Stimulated activated CD8-positive, alpha-beta memory T cell treated with anti-CD3 and anti-CD28 coated beads, Interleukin-12 subunit alpha, Interleukin-12 subunit beta, amount 100 ng/mL, for 4 hours (primary cell): ENCODE results near the gene MC1R.
"Not testable (repeated sequence)": the region's sequence is repeated elsewhere in the genome, so short reads cannot be mapped to it uniquely, and the experiment has no call there.

ENCODE experiments used
- DNase-seq: peaks from one replicate; pipeline ENCODE4 v3.0.0-alpha.2; 2020; ENCODE audit warnings: low read depth

The MC1R gene

DNA sequence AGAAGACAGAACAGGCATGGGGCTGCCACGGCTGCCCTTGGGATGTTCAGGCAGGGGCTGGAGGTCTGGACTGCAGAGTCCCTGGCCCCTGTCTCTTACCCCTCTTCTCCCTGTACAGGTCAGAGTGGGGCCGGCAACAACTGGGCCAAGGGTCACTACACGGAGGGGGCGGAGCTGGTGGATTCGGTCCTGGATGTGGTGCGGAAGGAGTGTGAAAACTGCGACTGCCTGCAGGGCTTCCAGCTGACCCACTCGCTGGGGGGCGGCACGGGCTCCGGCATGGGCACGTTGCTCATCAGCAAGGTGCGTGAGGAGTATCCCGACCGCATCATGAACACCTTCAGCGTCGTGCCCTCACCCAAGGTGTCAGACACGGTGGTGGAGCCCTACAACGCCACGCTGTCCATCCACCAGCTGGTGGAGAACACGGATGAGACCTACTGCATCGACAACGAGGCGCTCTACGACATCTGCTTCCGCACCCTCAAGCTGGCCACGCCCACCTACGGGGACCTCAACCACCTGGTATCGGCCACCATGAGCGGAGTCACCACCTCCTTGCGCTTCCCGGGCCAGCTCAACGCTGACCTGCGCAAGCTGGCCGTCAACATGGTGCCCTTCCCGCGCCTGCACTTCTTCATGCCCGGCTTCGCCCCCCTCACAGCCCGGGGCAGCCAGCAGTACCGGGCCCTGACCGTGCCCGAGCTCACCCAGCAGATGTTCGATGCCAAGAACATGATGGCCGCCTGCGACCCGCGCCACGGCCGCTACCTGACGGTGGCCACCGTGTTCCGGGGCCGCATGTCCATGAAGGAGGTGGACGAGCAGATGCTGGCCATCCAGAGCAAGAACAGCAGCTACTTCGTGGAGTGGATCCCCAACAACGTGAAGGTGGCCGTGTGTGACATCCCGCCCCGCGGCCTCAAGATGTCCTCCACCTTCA is 16.2 kb downstream of the MC1R start:
- no peak for DNase-seq

DNA sequence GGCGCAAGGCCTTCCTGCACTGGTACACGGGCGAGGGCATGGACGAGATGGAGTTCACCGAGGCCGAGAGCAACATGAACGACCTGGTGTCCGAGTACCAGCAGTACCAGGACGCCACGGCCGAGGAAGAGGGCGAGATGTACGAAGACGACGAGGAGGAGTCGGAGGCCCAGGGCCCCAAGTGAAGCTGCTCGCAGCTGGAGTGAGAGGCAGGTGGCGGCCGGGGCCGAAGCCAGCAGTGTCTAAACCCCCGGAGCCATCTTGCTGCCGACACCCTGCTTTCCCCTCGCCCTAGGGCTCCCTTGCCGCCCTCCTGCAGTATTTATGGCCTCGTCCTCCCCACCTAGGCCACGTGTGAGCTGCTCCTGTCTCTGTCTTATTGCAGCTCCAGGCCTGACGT is 17.0 kb downstream of the MC1R start:
- DNase-seq = not testable (repeated sequence)

DNA sequence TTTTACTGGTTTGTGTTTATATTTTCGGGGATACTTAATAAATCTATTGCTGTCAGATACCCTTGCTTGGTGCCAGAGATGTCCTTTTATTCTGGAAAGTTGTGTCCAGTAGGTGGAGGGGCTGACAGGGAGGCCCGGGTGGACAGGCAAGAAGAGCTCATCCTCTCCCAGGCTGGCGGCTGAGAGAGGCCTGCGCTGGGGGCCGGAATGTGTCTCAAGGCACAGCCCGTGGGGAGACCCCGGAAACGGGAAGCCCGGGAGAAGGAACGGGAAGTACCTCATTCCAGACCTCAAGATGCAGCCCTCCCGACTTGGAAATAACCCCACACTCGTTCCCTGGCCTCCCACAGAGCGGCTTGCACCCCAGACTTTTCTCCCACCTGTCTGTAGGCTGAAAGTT is 17.4 kb downstream of the MC1R start:
- no peak for DNase-seq

DNA sequence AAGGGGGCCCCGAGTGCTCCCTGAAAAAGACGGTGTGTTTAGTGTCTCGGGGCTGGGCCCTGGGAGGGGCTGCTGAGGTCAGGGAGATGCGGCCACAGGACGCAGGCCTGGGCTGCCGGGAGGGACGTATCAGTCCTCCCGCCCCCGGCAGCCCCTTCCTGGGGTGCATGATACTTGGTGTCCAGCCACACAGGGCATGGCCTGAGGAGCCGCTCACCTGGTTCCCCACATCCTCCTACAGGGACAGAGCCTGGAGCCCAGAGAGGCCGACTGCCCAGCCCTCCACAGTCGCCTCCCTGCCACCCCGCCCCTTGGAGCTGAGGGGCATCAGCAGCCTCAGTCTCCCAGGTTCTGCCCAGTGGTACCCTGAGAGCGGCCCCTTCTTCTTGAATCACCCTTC is 17.8 kb downstream of the MC1R start:
- DNase-seq = no peak

DNA sequence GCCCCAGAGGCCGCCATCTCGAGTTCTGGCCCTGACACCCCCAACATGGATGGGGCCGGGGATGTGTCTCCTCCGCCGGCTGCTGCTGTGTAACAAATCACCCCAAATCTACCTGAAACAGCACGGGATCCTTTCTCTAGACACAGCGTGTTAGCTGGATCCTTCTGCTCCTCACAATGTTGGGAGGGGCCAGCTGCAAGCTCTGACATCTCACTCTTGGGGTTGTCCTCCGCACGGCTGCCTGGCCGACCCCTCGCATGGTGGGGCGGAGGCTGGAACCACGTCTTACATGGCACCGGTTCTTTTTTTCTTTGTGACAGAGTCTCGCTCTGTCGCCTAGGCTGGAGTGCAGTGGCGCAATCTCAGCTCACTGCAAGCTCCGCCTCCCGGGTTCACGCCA is 18.3 kb downstream of the MC1R start:
- DNase-seq = no peak

DNA sequence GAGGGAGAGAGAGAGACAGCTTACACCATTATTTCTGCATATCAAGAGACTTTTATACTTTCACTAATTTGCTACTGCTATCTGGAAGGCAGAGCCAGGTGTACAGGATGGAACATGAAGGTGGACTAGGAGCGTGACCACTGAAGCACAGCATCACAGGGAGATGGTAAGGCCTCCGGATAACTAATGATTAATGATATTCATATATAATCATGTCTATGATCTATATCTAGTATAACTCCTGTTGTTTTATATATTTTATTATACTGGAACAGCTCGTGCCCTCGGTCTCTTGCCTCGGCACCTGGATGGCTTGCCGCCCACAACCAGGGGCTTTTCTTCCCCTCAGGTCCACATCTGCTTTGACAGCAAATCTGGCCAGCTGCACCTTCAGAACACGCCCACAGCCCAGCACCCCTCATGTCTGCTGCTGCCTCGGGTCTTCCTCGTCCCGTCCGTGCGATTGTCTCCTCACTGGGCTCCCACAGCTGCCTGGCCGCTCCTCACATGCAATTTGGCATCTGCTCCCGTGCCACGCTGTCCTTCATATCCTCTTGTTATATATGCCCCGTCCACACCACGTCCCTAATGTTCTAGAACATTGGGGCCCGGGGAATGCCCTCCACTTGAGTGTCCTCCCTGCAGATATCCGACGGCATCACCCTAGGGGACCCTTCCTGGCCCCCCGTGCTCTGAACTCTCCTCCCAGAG is 19.7 kb downstream of the MC1R start:
- no peak for DNase-seq

DNA sequence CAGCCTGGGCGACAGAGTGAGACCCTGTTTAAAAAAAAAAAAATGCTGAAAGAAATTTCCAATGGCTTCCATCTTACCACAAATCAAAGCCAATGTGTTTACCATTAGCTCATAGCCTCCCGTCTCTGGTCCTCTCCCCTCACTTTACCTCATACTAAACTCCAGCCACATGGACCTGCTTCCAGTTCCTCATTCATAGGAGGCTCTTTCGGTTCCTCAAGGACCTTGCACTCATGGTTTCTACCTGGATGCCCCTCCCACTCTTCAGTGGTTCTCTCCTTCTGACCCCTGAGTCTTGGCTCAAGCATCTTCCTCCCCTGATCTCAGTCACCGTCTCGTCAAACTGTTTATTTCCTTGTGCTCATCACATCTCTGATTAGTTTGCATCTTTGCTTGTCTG is 26.1 kb downstream of the MC1R start:
- no peak for DNase-seq

DNA sequence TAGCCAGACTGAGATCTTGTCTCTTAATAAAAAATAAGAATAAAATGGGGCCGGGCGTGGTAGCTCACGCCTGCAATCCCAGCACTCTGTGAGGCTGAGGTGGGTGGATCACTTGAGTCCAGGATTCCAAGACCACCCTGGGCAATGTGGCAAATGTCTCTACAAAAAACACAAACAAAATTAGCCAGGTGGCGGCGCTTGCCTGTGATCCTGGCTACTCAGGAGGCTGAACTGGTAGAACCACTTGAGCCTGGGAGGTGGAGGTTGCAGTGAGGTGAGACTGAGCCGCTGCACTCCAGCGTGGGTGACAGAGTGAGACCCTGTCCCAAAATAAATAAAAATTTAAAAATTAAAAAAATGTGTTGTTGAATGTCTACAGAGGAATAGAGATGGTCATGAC is 27.0 kb downstream of the MC1R start:
- DNase-seq = no peak

DNA sequence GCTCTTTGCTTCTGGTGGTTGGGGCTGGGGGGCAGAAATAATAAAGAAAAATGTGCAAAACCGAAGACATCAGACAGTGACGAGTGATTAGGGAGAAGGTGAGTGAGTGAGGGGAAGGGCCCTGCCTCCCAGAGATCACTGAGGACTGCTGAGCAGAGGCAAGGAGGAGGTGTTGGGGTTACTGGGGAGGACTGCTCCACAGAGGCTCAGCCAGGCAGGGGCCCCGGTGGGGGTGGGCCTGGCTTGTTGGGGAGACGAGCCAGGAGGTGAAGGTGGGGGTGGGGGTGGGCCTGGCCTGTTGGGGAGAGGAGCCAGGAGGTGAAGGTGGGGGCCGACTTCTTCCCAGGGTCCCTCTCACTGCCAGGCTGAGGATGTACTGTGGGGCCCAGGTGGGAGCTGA is 27.9 kb downstream of the MC1R start:
- no peak for DNase-seq

DNA sequence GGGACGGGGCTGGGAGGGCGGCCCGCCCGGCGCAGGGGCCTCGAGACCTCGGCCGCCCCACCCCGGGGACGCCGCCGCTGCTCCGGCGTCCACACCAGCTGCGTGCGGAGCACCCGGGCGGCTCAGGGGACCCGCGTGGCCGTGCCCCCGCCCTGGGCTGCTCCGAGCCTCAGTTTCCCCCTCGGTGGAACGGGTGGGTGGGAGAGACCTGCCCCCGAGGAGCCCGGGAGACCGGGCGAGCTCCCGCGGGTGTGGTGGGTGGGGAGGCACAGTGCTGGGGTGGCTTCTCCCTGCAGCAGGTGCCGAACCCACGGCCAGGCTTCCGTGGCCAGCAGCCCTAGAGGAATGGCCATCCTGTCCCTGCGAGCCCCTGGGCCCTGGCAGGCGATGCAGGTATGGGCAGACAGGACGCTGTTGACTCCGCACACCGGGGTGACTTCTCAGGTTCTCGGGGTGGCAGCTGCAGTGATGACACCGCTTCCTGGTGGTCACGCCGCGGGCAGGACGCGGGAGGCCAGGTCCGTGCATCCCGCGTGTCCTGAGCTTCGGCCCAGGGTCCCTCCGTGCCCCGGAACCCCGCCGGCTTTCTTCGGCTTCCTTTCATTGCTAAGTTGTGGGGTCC is 30.6 kb downstream of the MC1R start:
- no peak for DNase-seq

DNA sequence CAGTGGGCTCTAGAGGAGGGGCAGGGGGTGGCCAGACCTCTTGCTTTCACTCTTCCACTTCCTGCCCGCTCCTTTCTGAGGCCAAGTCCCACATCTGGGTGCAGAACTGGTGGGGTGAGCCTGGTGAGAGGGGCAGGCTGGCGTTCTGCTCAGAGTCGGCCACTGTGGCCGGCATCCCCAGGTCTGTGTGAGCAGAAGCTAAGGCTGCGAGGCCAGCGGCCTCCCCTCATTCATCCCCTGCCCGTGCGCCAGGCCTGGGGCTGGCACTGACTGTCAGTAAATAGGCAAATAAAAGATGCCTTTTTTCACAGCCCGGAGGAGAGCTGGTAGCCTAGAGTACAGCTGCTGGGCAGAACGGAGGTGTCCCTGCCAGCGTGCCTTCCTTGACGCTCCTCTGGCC is 31.1 kb downstream of the MC1R start:
- no peak for DNase-seq

DNA sequence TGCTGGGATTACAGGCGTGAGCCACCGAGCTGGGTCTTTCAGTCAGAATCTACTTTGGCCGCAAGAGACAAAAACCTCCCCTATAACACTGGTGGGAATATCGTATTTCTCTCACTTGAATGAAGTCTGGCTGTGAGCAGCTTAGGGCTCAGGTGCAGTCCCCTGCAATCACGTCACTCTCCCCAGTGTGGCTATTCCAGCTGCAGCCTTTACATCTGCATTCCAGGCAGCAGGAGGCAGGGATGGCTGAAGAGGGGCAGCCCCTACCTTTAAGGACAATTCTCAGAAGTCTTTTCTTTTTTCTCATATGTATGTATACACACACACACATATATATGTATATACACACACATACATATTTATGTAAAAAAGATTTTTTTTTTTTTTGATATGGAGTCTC is 32.8 kb downstream of the MC1R start:
- no peak for DNase-seq

DNA sequence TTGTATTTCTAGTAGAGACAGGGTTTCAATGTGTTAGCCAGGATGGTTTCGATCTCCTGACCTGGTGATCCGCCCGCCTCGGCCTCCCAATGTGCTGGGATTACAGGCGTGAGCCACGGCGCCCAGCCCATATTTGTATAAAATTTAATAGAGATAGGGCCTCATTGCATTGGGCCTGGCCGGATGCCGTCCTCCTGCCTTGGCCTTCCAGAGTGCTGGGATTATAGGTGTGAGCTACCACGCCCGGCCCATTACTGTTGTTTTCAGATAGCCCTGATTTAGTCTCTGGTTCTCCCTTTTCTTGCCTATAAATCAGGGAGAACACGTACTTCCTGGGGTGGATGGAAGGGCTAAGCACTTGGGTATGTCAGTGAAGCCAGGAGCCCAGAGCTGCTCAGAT is 33.4 kb downstream of the MC1R start:
- no peak for DNase-seq

DNA sequence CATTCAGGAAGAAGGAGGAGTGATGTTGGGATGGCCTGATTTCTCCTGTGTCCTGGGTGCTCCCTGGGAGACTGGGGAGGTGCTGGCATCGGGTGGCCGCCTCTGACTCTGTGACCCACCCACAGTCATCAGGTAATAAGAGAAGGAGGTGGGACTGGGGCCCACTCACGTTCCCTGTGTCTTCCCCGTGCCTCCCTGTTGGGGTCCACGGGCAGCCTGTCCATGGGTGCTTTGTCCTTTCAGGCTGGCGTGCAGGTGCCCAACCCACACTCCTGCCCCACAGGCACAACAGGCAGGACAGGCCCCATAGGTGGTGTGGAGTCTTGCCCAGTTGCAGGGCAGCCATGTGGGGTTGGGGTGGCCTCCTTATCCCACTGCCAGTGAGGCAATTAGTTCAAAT is 33.9 kb downstream of the MC1R start:
- no peak for DNase-seq

DNA sequence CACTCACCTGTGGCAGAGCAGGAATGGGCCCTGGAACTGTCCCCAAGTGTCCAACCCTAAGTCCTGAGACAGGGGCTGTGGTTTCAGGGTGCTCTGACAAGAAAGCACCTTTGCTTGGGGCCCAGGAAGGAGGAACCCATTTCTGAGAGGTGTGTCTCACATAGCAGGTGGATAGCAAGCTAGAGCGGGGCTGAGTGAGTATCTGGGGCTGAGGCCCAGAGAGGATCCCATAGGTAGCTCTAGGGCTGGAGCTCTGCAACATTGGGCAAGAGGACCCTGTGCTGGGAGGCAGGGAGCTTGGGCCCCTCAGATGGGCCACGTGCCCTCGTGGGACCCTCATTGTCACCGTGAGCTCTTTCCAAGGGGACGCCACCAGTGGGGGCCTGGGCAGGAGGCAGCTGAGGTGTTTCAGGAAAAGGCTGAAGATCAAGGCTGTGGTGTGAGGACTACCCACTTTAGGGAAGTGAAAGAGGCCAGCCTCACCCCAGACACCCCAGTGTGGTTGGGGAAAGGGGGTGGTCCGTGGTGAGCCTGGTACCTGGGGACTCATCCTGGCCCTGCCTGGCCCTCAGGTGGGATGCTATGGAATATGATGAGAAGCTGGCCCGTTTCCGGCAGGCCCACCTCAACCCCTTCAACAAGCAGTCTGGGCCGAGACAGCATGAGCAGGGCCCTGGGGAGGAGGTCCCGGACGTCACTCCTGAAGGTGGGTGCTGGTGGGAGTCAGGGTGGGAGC is 35.2 kb downstream of the MC1R start:
- DNase-seq = no peak

DNA sequence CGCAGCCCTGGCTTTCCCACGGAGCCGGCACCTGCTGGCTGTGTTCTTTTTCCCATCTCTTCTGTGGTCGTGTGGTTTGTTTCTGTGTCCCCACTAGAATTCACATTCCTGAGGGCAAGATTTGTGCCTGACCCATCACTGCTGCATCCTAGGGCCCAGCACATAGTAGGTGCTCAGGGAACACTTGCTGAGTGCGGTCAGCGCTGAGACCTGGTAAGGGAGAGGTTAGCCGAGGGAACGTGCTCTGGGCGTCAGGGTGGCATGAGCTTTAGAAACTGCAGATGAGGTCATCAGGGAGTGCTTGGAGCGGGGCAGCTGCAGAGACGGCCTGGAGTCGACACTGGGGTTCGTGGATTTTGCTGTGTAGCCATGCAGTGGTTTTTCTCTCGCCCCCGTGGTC is 35.8 kb downstream of the MC1R start:
- DNase-seq = no peak

DNA sequence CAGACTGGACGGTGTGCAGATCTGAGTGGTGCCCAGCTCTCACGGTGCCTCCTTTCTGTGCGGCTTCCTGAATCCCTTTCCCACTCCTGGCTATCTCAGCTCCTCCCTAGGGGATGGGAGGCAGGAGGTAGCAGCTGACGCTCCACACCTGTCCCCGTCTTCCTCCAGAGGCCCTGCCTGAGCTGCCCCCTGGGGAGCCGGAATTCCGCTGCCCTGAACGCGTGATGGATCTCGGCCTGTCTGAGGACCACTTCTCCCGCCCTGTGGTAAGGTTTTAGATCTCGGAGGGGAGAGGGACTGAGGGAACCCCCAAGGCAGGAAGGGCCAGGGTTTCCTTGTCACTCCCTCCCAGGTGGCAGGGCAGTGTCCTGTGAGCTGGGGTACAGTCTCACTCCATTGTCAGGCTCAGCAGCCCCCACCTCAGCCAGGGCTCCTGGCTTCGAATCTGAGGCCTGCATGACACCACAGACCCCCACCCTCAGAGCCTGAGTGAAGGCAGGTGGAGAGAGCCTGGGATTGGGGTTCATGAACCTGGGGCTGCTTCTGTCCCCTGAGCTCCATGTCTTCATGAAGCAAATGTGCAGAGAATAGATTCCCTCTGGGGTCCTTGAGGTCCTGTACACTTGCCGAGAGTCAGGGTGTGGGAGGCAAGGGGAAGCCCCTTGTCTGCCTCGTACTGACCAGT is 36.5 kb downstream of the MC1R start:
- DNase-seq = no peak

DNA sequence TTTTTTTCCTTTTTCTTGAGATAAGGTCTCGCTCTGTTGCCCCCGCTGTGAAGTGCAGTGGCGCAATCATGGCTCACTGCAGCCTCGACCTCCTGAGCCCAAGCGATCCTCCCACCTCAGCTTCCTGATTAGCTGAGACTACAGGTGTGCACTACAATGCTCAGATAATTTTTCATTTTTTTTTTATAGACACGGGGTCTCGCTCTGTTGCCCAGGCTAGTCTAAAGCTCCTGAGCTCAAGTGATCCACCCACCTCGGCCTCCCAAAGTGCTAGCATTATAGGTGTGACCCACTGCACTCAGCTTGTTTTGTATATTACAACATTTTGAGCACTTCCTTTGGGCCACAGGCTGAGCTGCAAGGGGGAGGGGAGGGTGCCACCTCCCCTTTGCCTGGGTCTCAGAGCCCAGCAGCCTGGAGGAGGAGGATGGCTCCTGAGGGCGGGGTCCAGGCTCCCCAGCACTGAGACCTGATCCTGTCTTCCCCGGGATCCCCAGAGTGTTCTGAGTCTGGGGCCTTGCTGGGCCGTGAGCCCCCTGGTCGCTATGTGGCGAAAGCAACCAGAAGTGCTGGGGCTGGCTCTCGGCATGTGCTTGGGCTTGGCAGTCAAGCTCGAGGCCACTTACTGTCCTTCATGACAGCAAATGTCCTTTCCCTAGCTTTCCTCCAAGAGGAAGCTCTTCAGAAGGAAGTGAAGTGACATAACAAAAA is 38.0 kb downstream of the MC1R start:
- no peak for DNase-seq

DNA sequence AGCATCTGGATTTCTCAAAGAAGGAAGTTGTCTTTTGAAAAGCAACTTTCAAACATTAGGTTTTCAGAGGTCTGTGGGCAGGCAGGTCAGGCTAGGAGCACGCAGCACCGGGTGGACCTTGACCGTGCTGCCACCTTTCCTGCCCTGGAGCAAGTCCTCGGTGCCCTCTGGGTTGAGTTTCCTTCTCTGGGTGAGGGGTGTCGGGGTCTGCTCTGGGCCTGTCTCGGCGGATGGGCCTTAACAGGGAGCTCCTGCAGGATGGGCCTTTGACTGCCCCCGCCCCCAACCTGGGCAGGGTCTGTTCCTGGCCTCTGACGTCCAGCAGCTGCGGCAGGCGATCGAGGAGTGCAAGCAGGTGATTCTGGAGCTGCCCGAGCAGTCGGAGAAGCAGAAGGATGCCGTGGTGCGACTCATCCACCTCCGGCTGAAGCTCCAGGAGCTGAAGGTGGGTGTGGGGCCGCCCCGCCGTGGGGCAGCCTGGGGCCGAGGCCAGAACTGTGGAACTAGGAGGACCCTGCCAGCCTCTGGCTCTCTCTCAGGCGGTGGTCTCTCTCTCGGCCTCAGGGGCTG is 38.6 kb downstream of the MC1R start:
- no peak for DNase-seq

DNA sequence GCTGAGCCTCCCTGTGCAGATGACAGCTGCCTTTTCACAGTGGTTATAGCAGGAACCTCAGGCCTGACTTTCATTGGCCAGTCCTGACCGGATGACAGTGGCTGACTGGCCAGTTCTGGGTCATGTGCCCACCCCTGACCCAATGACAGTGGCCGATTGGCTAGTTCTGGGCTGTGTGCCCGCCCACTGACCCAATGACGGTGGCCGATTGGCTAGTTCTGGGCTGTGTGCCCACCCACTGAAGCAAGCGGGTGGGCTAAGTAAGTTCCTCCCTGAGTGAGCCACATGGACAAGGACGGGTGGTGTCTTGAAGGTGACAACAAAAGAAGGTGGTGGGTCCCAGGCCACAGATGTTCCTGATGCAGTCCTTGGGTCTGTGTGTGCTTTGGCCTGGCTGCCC is 39.4 kb downstream of the MC1R start:
- DNase-seq = no peak

DNA sequence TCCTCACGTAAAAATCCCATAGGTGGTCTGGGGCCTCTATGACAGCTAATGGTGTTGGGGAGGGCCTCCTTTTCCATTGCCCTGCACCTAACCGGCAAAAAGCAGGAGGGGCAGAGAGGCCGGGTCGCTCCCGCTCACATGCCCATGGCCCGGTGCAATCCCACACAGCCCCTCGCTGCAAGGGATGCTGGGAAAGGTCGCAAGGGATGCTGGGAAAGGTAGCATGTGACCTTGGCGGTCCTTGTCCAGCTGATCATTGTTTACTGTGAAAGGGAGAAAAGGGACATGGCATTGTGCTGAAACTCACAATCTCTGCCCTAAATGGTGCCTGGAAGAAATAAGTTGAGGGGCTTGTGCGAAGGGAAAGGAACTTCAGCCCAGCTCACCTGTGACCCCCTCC is 39.9 kb downstream of the MC1R start:
- DNase-seq = no peak
